ENCODE data around the gene CD79A. TPM values are rescaled to one million over a fixed set of nuclear protein-coding genes. Genes with fewer than 3 reads are reported as not detected.
"Not testable (repeated sequence)": the region's sequence is repeated elsewhere in the genome, so short reads cannot be mapped to it uniquely, and the experiment has no call there.

CD79A gene
- polyA plus RNA-seq, 3 donors: 0.39 to 1.1 (median 0.81) TPM

GRCh38 chr19:41905273-41906002 lies 28.4 kb downstream of the CD79A start:
- DNase-seq: no peak

- DNase-seq: no peak
Observed at GRCh38 chr19:41906271-41906670, 29.2 kb downstream of the CD79A start.

- no peak for DNase-seq
Observed at GRCh38 chr19:41906916-41907680, 30.0 kb downstream of the CD79A start.

GRCh38 chr19:41907994-41908615 lies 31.0 kb downstream of the CD79A start:
- no peak for DNase-seq

GRCh38 chr19:41908724-41909464 lies 31.8 kb downstream of the CD79A start:
- no peak for DNase-seq

GRCh38 chr19:41909706-41910105 lies 32.6 kb downstream of the CD79A start:
- DNase-seq: no peak

- DNase-seq: no peak
Observed at GRCh38 chr19:41910240-41910991, 33.3 kb downstream of the CD79A start.

GRCh38 chr19:41910992-41911888 lies 34.2 kb downstream of the CD79A start:
- no peak for DNase-seq

- no peak for DNase-seq
Observed at GRCh38 chr19:41911889-41912731, 35.0 kb downstream of the CD79A start.

- DNase-seq: no peak
Observed at GRCh38 chr19:41912899-41913537, 35.9 kb downstream of the CD79A start.

GRCh38 chr19:41913538-41914423 lies 36.7 kb downstream of the CD79A start:
- no peak for DNase-seq

- DNase-seq: not testable (repeated sequence)
Observed at GRCh38 chr19:41914424-41914834, 37.4 kb downstream of the CD79A start.

- no peak for DNase-seq
Observed at GRCh38 chr19:41915021-41915775, 38.1 kb downstream of the CD79A start.

- DNase-seq: no peak
Observed at GRCh38 chr19:41915776-41916414, 38.8 kb downstream of the CD79A start.

- no peak for DNase-seq
Observed at GRCh38 chr19:41917676-41918075, 40.6 kb downstream of the CD79A start.

GRCh38 chr19:41918095-41918494 lies 41.0 kb downstream of the CD79A start:
- DNase-seq: no peak

Measured in renal pelvis (tissue), 4 donors.